ENCODE results near the gene KLHL33. TPM values are rescaled to one million over a fixed set of nuclear protein-coding genes. Genes with fewer than 3 reads are reported as not detected.

The KLHL33 gene
- total and polyA plus RNA-seq, 12 donors = 0.13 to 1.4 (median 0.40) TPM

GRCh38 chr14:20376071-20376588, 59.8 kb downstream of the KLHL33 start:
- no peak for DNase-seq
- Histone ChIP-seq H3K9me3 (no peaks in the 10 kb centered on the region), H3K27ac (no peak overlapping the region), H3K4me1 (no peaks in the 10 kb centered on the region), H3K27me3 (no peaks in the 10 kb centered on the region), H3K4me3 (no peak overlapping the region), H3K36me3 (peaks cover 8 to 100% (median 92%) of the 10 kb centered on the region in 9 donors)
- no peak for ATAC-seq
- WGBS, 2 donors = 94 to 95% methylated on average over 12 of the region's 12 CpGs
- TF ChIP-seq CTCF (IDR thresholded peaks at IDR 0.05) = no peak
- intact Hi-C loops (cut with DNase I) = no loop called here

Other genes with a start within 250 kb of the KLHL33 start
- not detected for gene OR11G2, start 245.3 kb downstream of the KLHL33 start, total RNA-seq
- not detected for gene OR11G2, start 245.3 kb downstream of the KLHL33 start, polyA plus RNA-seq
- not detected for gene OR11H6, start 212.5 kb downstream of the KLHL33 start, total RNA-seq
- gene OR11H6, start 212.5 kb downstream of the KLHL33 start, polyA plus RNA-seq = not detected
- not detected for gene OR11H7, start 207.2 kb downstream of the KLHL33 start, total RNA-seq
- gene OR11H7, start 207.2 kb downstream of the KLHL33 start, polyA plus RNA-seq = not detected
- not detected for gene OR11H4, start 196.9 kb downstream of the KLHL33 start, total RNA-seq
- not detected for gene OR11H4, start 196.9 kb downstream of the KLHL33 start, polyA plus RNA-seq
- 10 to 100 TPM in 7 of 10 donors, 1 to 10 TPM in 3; 6.3 to 14.0 (median 11.3) TPM for gene TTC5, start 130.2 kb downstream of the KLHL33 start, total RNA-seq
- 1 to 10 TPM; 3.2 to 4.9 TPM for gene TTC5, start 130.2 kb downstream of the KLHL33 start, polyA plus RNA-seq
- 10 to 100 TPM; 35.7 to 69.9 (median 56.0) TPM for gene CCNB1IP1, start 102.9 kb downstream of the KLHL33 start, total RNA-seq
- gene CCNB1IP1, start 102.9 kb downstream of the KLHL33 start, polyA plus RNA-seq = 100 to 1,000 TPM; 105 to 126 TPM
- gene PARP2, start 92.5 kb downstream of the KLHL33 start, total RNA-seq = 10 to 100 TPM; 13.6 to 18.4 (median 16.0) TPM
- gene PARP2, start 92.5 kb downstream of the KLHL33 start, polyA plus RNA-seq = 10 to 100 TPM; 13.5 to 19.5 TPM
- 10 to 100 TPM in 4 of 10 donors, 1 to 10 TPM in 6; 6.9 to 17.8 (median 8.6) TPM for gene TEP1, start 22.7 kb downstream of the KLHL33 start, total RNA-seq
- gene TEP1, start 22.7 kb downstream of the KLHL33 start, polyA plus RNA-seq = 10 to 100 TPM in 1 of 2 donors, 1 to 10 TPM in 1; 5.6 to 16.0 TPM
- 10 to 100 TPM; 17.6 to 25.3 (median 21.8) TPM for gene OSGEP, start 18.6 kb upstream of the KLHL33 start, total RNA-seq
- gene OSGEP, start 18.6 kb upstream of the KLHL33 start, polyA plus RNA-seq = 10 to 100 TPM; 32.3 to 37.6 TPM
- 100 to 1,000 TPM in 1 of 10 donors, 10 to 100 TPM in 9; 57.1 to 103 (median 70.6) TPM for gene APEX1, start 19.1 kb upstream of the KLHL33 start, total RNA-seq
- gene APEX1, start 19.1 kb upstream of the KLHL33 start, polyA plus RNA-seq = 10 to 100 TPM; 58.5 to 91.7 TPM
- 10 to 100 TPM; 15.5 to 25.3 (median 18.7) TPM for gene PIP4P1, start 25.3 kb upstream of the KLHL33 start, total RNA-seq
- 10 to 100 TPM; 18.7 to 31.9 TPM for gene PIP4P1, start 25.3 kb upstream of the KLHL33 start, polyA plus RNA-seq
- gene PNP, start 33.2 kb upstream of the KLHL33 start, total RNA-seq = 10 to 100 TPM in 4 of 10 donors, 1 to 10 TPM in 6; 5.0 to 33.7 (median 7.8) TPM
- 10 to 100 TPM in 1 of 2 donors, 1 to 10 TPM in 1; 8.6 to 30.2 TPM for gene PNP, start 33.2 kb upstream of the KLHL33 start, polyA plus RNA-seq
- gene RNASE10, start 69.4 kb upstream of the KLHL33 start, total RNA-seq = under 1 TPM in 8 of 10 donors, not detected in 2; 0.24 to 0.56 (median 0.32) TPM
- under 1 TPM in 1 of 2 donors, not detected in 1; 0.07 TPM for gene RNASE10, start 69.4 kb upstream of the KLHL33 start, polyA plus RNA-seq
- gene RNASE9, start 124.9 kb upstream of the KLHL33 start, total RNA-seq = not detected
- gene RNASE9, start 124.9 kb upstream of the KLHL33 start, polyA plus RNA-seq = not detected
- gene RNASE11, start 151.8 kb upstream of the KLHL33 start, total RNA-seq = not detected
- gene RNASE11, start 151.8 kb upstream of the KLHL33 start, polyA plus RNA-seq = not detected
- not detected for gene RNASE12, start 155.2 kb upstream of the KLHL33 start, total RNA-seq
- not detected for gene RNASE12, start 155.2 kb upstream of the KLHL33 start, polyA plus RNA-seq
- gene OR6S1, start 205.5 kb upstream of the KLHL33 start, total RNA-seq = not detected
- not detected for gene OR6S1, start 205.5 kb upstream of the KLHL33 start, polyA plus RNA-seq
- 10 to 100 TPM in 2 of 10 donors, 1 to 10 TPM in 8; 2.3 to 13.6 (median 4.4) TPM for gene RNASE4, start 248.4 kb upstream of the KLHL33 start, total RNA-seq
- 10 to 100 TPM; 11.2 to 16.2 TPM for gene RNASE4, start 248.4 kb upstream of the KLHL33 start, polyA plus RNA-seq

Measured in heart right ventricle (tissue), 16 donors.